CD4-positive, alpha-beta T cell treated with Interleukin-17A for 4 hours (primary cell): Measurements from ENCODE around the gene OVOL2.
"Not testable (repeated sequence)": the region's sequence is repeated elsewhere in the genome, so short reads cannot be mapped to it uniquely, and the experiment has no call there.

Source experiments
- DNase-seq: peaks from one replicate; pipeline ENCODE4 v3.0.0-alpha.2; 2020; ENCODE audit warnings: mixed read lengths

The OVOL2 gene

DNA sequence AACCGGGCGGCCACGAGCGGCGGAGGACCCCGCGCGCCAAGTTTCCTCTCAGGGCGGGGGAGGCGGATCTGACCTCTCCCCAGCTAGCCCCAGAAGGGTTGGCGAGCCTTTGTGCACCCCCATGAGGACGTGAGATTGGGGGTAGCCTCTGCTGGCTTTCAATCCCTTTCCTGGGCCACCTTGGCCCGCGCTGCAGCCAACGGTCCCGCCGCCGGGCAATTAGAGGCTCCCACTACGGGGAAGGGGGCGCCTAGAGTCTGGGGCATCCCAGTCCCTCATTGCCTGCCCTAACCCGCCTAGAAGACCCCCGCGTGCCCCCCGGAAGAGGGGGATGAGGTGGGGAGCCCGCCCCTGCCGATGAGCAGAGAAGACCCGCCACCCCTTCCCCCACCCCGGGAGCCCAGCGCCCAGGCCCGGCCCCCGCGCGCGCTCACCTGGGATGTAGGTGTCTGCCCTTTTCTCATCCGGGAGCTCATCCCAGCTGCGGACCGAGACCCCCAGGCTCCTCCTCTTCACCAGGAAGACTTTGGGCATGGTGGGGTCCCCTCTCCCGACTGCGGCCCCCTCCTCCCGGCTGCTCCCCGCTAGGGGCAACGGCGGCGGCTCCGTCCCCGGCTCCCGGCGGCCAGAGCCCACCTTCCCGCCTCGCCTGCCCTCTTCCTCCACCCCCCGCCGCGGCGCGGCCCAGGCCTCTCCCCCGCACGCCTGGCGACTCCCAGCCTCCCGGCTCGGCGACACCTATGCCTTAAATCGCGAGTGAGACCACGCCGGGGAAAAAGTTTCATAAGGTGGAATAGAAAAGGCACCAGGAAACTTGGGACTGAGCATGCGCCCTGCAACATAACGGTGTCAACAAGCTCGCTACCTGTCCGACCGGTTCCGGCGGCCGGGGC lies at the start of gene OVOL2:
TSS of gene OVOL2 (minus strand) at position 816 of the 893 bp plus-strand sequence. CDS start at position 534, 282 bp downstream.
- no peak for DNase-seq

- no peak for DNase-seq
Measured at GRCh38 chr20:18103497-18103896, 45.8 kb upstream of the OVOL2 start.

GRCh38 chr20:18101125-18101810 lies 43.6 kb upstream of the OVOL2 start:
- no peak for DNase-seq

DNA sequence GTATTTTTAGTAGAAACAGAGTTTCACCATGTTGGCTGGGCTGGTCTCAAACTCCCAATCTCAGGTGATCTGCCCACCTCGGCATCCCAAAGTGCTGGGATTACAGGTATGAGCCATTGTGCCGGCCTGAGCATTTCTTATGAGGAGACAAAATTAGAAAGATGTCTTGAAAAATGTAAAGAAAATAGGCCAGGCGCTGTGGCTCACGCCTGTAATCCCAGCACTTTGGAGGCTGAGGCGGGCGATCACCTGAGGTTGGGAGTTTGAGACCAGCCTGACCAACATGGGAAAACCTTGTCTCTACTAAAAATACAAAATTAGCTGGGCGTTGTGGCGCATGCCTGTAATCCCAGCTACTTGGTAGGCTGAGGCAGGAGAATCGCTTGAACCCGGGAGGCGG lies 42.9 kb upstream of the OVOL2 start:
- DNase-seq = not testable (repeated sequence)

GRCh38 chr20:18094191-18094590 lies 36.5 kb upstream of the OVOL2 start:
- DNase-seq = no peak

DNA sequence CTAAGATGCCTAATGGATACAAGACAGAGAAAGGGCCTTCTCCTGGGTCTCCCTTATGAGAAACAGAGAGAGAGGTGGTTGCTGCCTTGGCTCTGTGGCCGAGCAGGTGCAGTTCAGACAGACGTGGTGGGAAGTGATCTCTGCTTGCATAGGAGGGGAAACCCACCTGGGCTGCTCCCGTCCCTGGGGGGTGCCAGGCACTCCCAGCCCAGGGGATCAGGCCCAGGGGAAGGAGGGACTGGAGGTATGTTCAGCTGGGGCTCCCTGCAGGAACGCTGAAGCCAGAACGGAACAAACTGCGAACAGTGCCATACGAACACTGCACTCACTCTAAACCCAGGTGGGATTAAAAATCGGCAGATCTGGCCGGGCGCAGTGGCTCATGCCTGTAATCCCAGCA lies 35.7 kb upstream of the OVOL2 start:
- DNase-seq = no peak

- DNase-seq = no peak
Measured at GRCh38 chr20:18092890-18093289, 35.2 kb upstream of the OVOL2 start.

DNA sequence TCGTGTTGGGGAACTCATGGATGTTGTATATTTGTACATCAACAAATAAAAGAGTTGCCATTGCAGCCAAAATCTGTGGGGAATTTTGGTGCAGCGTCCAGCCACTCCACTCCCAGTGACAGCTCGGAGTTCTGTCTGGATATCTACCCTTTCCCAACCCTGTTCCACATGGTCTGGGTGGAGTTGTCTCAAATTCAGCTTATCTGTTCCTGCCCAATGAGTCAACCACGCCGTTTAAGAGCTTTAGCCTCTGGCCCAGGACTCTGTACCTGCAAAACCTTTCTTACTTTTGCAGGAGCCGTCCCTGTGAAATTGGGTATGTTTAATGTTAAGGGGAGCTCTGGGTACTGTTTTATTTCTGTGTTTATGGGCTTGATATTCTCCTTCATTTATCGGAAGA lies 33.9 kb upstream of the OVOL2 start:
- no peak for DNase-seq

DNA sequence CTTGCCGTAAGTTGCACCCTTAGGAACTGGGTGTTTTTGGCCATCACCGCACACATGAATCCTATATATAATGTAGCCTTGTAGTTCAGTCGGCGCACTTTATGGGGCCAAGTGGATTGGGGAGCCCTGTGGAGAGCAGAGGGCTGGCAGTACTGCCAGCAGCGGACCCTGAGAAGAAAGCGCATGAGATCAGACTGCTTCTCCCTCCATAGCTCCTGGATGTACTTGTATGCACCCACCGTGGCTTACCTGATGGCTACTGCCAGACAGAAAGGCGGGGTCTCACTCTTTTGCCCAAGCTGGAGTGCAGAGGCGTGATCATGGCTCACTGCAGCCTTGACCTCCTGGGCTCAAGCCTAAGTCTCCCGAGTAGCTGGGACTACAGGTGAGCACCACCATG lies 32.8 kb upstream of the OVOL2 start:
- no peak for DNase-seq

DNA sequence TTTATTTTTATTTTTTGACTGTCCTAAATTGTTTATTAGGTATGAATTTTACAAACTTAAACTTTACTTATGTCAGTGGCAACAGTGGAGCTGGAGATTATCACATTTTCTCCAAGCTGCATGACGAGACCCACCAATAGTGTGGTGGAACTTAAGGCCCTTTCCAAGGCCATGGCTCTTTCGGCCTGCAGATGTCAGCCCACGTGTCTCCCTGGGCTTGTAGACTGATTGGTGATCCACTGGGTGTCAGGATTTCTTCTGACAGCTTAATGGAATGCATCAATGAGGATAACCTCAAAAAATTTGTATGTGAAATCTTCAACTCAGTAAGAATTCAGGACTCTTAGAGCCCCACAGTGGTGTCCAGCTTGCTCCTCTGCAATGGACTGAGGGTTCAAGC lies 32.3 kb upstream of the OVOL2 start:
- no peak for DNase-seq

- not testable (repeated sequence) for DNase-seq
Measured at GRCh38 chr20:18088841-18089240, 31.1 kb upstream of the OVOL2 start.

DNA sequence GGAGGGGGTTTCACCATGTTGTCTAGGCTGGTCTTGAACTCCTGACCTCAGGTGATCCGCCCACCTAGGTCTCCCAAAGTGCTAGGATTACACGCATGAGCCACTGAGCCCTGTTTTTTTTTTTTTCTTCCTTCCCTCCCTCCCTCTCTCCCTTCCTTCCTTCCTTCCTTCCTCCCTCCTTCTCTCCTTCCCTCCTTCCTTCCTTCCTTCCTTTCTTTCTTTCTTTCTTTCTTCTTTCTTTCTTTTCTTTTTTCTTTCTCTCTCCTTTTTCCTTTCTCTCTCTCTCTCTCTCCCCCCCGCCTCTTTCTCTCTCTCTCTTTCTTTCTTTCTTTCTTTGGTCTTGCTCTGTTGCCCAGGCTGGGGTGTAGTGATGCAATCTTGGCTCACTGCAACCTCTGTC lies 30.6 kb upstream of the OVOL2 start:
- not testable (repeated sequence) for DNase-seq

DNA sequence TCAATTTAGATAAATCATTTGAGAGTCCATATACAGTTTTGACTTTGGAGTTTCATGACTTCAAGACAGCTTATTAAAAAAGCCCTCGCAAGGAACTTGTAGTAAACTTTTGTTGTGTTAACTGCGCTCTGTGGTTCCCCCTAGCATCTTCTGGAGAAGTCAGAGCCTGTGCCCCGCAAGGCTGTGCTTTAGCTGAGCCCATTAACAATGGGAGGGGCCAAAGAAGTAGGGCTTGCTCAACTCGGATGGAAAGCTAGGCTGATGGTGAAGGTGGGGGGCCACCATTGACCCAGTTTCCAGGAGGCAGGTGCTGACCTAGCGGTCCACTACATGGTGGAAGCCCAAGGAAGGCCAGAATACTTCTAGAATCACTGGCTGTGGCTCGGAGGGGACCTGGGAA lies 29.3 kb upstream of the OVOL2 start:
- no peak for DNase-seq

- not testable (repeated sequence) for DNase-seq
Measured at GRCh38 chr20:18080836-18081235, 23.1 kb upstream of the OVOL2 start.

DNA sequence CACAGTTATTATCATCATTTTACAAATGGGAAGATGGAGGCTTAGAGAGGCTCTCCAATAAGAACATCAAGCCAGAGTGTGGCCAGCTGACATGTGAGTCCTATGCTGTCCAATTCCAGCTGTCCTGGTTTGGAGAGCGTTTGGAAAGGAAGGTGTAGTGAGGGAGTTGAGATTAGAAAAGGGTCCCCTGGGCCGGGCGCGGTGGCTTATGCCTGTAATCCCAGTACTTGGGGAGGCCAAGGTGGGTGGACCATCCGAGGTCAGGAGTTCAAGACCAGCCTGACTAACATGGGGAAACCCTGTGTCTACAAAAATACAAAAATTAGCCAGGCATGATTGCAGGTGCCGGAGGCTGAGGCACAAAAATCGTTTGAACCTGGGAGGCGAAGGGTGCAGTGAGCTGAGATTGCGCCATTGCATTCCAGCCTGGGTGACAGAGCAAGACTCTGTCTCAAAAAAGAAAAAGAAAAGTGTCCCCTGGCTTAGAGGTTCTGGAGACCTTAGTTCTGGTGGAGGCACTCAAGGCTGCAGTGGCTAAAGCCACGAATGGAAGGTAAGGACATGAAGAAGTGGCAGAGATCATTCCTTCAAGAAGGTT lies 22.1 kb upstream of the OVOL2 start:
- DNase-seq = no peak

- DNase-seq = no peak
Measured at GRCh38 chr20:18077157-18077556, 19.4 kb upstream of the OVOL2 start.

- no peak for DNase-seq
Measured at GRCh38 chr20:18072532-18072931, 14.8 kb upstream of the OVOL2 start.

DNA sequence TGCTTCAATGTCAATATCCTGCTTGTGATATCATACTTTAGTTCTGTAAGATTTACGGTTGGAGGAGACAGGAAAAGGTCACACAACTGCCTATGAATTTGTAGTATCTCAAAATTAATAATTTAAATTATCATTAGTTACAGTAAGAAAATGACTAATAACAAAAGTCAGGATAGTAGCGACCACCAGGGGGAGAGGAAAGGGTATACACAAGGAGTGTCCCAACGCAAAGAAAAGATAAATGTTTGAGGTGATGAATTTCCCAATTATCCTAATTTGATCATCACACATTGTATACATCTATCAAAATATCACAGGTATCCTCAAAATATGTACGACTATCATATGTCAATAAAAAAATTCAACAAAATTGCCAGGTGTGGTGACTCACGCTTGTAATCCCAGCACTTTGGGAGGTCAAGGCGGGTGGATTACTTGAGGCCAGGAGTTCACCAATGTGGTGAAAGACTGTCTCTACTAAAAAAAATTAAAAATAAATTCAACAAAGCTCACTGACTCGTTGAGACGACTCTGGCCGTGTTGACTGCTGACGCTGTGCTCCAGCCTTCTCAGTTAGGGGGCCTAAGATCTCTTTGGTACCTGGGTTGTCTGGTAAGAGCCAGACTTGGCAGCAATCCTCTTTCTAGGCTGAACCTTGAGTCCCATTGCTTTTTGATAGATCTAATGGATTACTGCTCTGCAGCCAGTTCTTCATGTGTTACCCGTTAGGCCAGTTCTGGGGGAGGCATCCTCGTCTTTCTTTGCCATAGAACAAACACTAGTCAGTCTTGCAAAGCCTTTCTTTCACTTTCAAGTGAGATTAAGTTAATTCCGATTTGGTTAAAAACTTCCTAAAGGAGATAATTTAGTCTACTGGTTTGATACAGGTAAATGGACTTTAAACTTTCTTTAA lies 9.0 kb upstream of the OVOL2 start:
- DNase-seq = no peak

DNA sequence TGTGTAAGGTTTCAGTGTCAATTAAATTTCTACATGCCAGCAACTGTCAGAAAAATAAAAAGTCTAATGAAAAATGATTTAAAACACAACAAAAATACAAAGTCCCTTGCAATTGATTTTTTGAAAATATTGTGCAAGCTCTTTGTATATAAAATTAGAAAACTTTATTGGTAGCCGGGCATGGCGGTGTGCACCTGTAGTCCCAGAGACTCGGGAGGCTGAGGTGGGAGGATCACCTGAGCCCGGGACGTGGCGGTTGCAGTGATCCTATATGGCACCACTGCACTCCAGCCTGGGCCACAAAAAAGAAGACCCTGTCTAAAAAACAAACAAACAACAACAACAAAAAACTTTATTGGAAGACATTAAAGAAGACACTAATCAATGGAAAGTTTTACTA lies 6.0 kb upstream of the OVOL2 start:
- no peak for DNase-seq

GRCh38 chr20:18059603-18060002 lies 1.9 kb upstream of the OVOL2 start:
- no peak for DNase-seq

DNA sequence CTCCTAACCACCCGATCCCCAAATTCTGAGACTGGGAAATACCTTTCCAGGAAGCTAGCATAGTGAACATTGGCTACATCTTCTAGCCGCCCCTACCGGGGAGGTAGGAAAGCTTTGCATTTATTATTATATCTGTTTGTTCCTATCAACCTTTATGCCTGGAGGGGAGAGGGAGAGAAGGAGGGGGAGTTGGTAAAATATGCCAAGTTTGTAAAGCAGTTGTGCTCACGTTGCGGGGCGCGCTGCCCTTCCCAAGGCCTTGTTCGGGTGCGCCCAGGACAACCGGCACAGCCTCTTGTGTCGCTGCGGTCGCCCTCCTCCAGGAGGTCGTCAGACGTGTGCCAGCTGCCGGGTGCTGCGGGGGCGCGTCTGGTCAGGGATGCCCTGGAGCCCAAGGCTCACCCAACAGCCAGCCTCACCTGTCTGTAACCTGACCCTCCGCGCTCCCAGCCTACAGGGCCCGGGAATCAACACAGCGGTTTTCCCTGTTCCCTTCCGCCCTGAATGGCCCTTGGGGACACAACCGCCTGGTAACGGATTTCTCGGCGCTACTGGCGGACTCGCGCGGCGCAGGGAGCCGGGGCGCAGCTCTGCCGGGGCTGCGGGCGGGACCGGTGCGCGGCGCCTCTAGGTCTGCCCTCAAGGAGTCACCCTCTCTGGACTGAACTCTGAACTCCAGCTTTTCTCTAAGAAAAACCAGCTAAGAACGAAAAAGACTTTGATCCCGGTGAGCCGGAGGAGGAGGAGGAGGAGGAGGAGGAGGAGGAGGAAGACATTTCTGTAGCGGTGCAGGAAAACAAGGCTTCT lies 1.1 kb upstream of the OVOL2 start:
- DNase-seq = no peak

DNA sequence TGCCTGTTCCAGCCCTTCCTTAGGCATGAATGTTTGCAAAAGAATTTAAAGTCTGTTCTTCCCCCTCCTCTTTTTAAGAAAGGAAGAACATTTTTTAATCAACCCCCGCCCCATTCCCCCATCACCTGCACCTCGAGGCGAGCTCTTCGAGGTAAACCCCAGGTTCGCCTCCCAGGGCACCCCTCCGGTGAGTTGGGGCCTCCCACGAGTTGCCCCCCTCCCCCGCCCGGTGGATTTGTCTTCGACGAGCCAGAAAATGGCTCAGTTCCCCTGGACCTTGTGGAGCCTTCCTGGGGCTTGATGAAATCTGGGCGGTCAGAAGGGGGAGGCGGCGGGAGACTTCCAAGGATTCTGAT lies 256 bp upstream of the OVOL2 start:
- DNase-seq = no peak
